ENCODE results near the gene GPR42.
A peak's percentile ranks its signal among the peaks of the same experiment; 100 is the strongest.
"Not testable (repeated sequence)": the region's sequence is repeated elsewhere in the genome, so short reads cannot be mapped to it uniquely, and the experiment has no call there.

Gene GPR42

GRCh38 chr19:35397064-35397463, 26.2 kb downstream of the GPR42 start:
- no peak for DNase-seq

DNA sequence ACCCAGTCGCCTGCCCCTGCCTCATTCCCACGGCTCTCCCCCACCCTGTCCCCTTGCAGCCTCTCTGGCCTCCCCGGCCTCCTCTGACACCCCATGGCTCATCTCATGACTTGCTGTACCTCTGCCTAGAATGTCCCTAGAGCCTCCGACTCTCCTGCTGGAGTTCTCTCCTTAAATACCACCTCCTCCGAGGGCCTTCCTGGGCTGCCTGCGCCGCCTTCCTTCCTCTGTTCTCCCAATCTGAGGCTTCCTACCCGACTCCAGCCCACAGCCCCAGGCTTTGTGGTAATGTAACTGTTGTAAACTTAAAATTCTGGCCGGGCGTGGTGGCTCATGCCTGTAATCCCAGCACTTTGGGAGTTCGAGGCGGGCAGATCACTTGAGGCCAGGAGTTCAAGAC, 27.7 kb downstream of the GPR42 start:
- DNase-seq, result no peak

DNA sequence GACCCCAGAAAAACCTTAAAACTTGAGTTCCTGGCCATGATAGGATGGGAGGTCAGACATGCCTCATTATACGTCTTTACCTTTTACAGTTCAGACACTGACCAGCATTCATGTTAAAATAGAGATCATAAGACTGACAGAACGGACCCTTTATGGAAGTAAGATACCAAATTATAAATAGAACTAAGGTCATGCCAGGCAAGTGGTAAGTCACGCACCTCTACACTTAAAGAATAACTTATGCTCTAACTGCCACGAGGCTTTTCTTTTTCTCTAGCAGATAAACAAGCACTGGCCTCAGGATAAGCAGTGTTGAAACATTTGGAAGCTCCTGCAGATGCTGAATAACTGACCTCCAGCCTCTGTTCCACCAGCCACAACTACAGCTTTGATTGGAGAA, 28.4 kb downstream of the GPR42 start:
- DNase-seq, result no peak

DNA sequence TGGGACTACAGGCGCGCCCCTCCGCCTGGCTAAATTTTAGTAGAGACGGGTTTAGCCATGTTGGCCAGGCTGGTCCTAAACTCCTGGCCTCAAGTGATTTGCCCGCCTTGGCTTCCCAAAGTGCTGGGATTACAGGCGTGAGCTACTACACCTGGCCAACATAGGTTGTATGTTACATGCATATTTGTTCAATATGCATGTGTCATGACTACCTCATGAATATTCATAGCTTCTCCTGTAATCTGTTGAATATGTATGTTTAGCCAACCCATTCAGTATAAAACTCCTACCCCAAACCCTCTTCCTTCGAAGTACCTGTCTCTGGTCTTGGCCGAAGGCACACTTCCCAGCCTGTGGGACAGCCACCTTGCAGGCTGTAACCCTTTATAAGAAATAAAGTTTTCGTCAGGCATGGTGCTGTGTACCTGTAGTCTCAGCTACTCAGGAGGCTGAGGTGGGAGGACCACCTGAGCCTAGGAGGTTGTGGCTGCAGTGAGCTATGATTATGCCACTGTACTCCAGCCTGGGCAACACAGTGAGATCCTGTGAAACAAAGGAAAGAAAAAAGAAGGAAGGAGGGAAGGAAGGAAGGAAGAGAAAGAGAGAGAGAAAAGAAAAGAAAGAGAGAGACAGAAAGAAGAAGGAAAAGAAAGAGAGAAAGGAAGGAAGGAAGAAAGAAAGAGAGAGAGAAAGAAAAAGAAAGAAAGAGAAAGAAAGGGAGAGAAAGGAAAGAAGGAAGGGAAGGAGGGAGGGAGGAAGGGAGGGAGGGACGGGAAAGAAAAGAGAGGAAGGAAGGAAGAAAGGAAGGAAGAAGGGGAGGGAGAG, 29.3 kb downstream of the GPR42 start:
- no peak for DNase-seq

- no peak for DNase-seq
Measured at GRCh38 chr19:35400773-35401100, 29.9 kb downstream of the GPR42 start.

DNA sequence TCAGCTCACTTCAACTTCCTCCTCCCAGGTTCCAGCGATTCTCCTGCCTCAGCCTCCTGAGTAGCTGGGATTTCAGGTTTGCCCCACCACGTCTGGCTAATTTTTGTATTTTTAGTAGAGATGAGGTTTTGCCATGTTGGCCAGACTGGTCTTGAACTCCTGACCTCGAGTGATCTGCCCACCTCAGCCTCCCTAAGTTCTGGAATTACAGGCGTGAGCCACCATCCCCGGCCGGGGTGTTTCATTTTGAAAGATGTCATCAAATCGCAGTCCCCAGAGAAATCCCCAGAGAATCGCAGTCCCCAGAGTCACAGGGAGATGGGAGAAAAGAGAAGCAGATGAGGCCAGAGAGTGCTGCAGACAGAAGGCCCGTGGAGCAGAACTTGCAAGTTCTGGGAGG, 30.5 kb downstream of the GPR42 start:
- not testable (repeated sequence) for DNase-seq

GRCh38 chr19:35403116-35403760, 32.4 kb downstream of the GPR42 start:
- DNase-seq, result peak; percentile 52

GRCh38 chr19:35404879-35405622, 34.2 kb downstream of the GPR42 start:
- peak; percentile 87 for DNase-seq

- DNase-seq, result no peak
Measured at GRCh38 chr19:35407619-35408018, 36.8 kb downstream of the GPR42 start.

DNA sequence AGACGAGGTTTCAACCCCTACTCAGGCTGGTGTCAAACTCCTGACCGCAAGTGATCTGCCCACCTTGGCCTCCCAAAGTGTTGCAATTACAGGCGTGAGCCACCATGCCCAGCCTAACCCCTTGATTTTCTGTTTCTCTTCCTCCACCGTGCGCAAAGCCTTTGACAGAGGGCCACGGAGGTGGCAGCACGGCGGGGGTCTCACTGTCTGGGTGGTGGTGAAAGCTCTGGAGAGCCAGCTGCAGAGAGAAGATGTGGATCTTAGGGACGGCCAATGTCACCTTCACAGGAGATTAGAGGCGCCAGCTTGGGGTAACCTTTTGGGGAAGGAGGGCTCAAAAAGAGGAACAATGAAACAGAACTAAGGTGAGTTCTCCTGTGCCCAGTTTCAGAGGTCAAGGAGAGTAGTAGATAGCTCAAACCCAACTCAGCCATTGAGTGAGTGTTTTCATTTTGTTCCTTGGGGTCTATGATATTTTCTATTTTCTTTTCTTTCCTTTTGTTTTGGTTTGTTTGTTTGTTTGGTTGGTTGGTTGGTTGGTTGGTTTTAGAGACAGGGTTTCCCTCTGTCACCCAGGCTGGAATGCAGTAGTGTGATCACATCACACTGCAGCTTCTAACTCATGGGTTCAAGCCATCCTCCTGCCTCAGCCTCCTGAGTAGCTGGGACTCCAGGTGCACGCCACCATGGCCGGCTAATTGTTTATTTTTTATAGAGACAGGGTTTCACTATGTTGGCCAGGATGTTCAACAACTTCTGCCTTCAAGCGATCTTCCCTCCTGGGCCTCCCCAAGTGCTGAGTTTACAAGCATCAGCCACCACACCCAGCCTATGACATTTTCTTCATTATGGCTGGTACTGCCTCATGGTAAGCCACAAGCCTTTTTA, 37.7 kb downstream of the GPR42 start:
- DNase-seq, result no peak

- no peak for DNase-seq
Measured at GRCh38 chr19:35409191-35409590, 38.3 kb downstream of the GPR42 start.

- DNase-seq, result no peak
Measured at GRCh38 chr19:35410487-35410886, 39.6 kb downstream of the GPR42 start.

GRCh38 chr19:35414442-35414841, 43.6 kb downstream of the GPR42 start:
- DNase-seq, result peak; percentile 35

DNA sequence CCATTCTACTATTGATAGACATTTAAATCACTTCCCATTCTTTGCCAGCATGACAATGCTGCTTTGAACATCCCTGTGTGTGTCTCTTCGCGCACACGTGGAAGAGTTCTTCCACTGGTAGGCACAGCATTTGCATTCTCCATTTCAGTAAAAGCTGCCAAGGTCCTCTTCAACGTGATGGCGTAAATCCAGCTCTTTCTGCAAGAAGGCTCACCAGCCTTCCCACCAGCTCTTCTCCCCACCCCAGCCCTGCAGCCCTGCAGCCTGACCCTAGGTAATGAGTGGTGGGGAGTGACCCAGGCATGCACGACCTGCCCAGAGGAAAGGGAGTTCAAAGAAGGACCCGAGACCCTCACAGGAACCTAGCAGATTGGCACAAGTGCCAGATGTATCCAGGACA, 45.5 kb downstream of the GPR42 start:
- DNase-seq, result no peak

GRCh38 chr19:35417278-35417677, 46.4 kb downstream of the GPR42 start:
- no peak for DNase-seq

GRCh38 chr19:35417713-35418534, 47.1 kb downstream of the GPR42 start:
- no peak for DNase-seq

GRCh38 chr19:35419046-35419445, 48.2 kb downstream of the GPR42 start:
- no peak for DNase-seq

- no peak for DNase-seq
Measured at GRCh38 chr19:35419805-35420204, 48.9 kb downstream of the GPR42 start.

GRCh38 chr19:35421362-35421761, 50.5 kb downstream of the GPR42 start:
- no peak for DNase-seq
